GM12891 (cell line): ENCODE data around the gene FAM78B.

ENCODE experiments used
- POLR2A ChIP-seq: IDR thresholded peaks from 2 replicates; pipeline ENCODE4 v1.6.1; 2011; ENCODE audit warnings: low read depth, low read length, control low read depth
- POLR2AphosphoS5 ChIP-seq: IDR thresholded peaks from 2 replicates; pipeline ENCODE4 v1.6.1; 2011; ENCODE audit warnings: low read depth, low read length, control low read depth
- TAF1 ChIP-seq: IDR thresholded peaks from 2 replicates; pipeline ENCODE4 v1.6.1; 2011; ENCODE audit warnings: low read depth, low read length, control low read depth

DNA sequence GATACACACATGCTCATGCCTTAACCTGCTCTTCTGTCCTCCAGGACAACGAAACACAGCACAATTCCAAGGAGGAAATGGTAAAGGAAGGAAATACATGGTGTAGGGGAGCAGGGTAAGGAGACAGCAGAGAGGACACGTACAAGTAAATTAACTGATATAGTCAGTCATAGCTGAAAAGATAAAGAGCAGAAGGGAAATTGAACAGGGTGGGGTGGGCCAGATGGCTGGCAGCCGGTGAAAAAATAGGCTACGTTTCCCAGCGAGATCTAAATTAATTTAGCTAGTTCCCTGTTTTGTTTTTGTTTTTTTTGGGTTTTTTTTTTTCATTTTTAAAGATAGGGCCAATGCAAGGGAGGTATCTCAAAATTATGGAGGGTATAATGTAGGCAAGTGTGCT, 109.2 kb downstream of the FAM78B start:
- no peak for TF ChIP-seq TAF1
- TF ChIP-seq POLR2A: no peak
- TF ChIP-seq POLR2AphosphoS5: no peak
